SIG-M5 treated with dmso at 0.1 percent for 504 hours (cell line): ENCODE data around the gene RO60.

ENCODE experiments used
- DNase-seq: peaks from one replicate; lab custom pipeline; 2025; ENCODE audit not compliant: unreplicated experiment; lab: John Stamatoyannopoulos, UW

The RO60 gene

GRCh38 chr1:193105821-193106177 is 46.4 kb downstream of the RO60 start:
- no peak for DNase-seq

- DNase-seq, result no peak
Observed at GRCh38 chr1:193108471-193108870, 49.1 kb downstream of the RO60 start.
